Activated CD4-positive, alpha-beta T cell treated with anti-CD3 and anti-CD28 coated beads for 1 hour (primary cell): Measurements from ENCODE around the gene ANGPTL2.

ENCODE experiments used
- DNase-seq: peaks from one replicate; pipeline ENCODE4 v3.0.0-alpha.2; 2020

The ANGPTL2 gene

GRCh38 chr9:127091526-127091925, 30.9 kb downstream of the ANGPTL2 start:
- DNase-seq = no peak

GRCh38 chr9:127090341-127090985, 32.0 kb downstream of the ANGPTL2 start:
- DNase-seq = no peak

GRCh38 chr9:127089631-127090081, 32.8 kb downstream of the ANGPTL2 start:
- DNase-seq = no peak

- DNase-seq = no peak
Observed at GRCh38 chr9:127088724-127089615, 33.5 kb downstream of the ANGPTL2 start.

- no peak for DNase-seq
Observed at GRCh38 chr9:127087836-127088235, 34.6 kb downstream of the ANGPTL2 start.

GRCh38 chr9:127087411-127087810, 35.0 kb downstream of the ANGPTL2 start:
- DNase-seq = no peak

- DNase-seq = no peak
Observed at GRCh38 chr9:127086771-127087170, 35.7 kb downstream of the ANGPTL2 start.

GRCh38 chr9:127085186-127085585, 37.2 kb downstream of the ANGPTL2 start:
- no peak for DNase-seq

GRCh38 chr9:127084076-127085039, 38.1 kb downstream of the ANGPTL2 start:
- no peak for DNase-seq

- no peak for DNase-seq
Observed at GRCh38 chr9:127083138-127083980, 39.1 kb downstream of the ANGPTL2 start.

- no peak for DNase-seq
Observed at GRCh38 chr9:127081250-127082185, 40.9 kb downstream of the ANGPTL2 start.

GRCh38 chr9:127079446-127080140, 42.8 kb downstream of the ANGPTL2 start:
- no peak for DNase-seq

GRCh38 chr9:127078988-127079387, 43.4 kb downstream of the ANGPTL2 start:
- DNase-seq = no peak

GRCh38 chr9:127078336-127078735, 44.1 kb downstream of the ANGPTL2 start:
- no peak for DNase-seq

- DNase-seq = no peak
Observed at GRCh38 chr9:127077644-127077946, 44.8 kb downstream of the ANGPTL2 start.

GRCh38 chr9:127076860-127077643, 45.4 kb downstream of the ANGPTL2 start:
- DNase-seq = no peak

- DNase-seq = no peak
Observed at GRCh38 chr9:127075624-127076372, 46.6 kb downstream of the ANGPTL2 start.
